Immature natural killer cell (primary cell): ENCODE results near the gene ZNF805. TPM values are rescaled to one million over a fixed set of nuclear protein-coding genes. Genes with fewer than 3 reads are reported as not detected.
"Not testable (repeated sequence)": the region's sequence is repeated elsewhere in the genome, so short reads cannot be mapped to it uniquely, and the experiment has no call there.

Experiments used
- DNase-seq, 3 donors: peaks; one replicate each; pipeline ENCODE4 v3.0.0; 2022; ENCODE audit warnings: mixed read lengths in 1 of 3
- H3K27ac Mint-ChIP-seq, 6 donors: one replicate each; pipeline ENCODE4 v1.8.0; 2020; ENCODE audit warnings: mixed read lengths in 6 of 6, mild to moderate bottlenecking in 5 of 6, inconsistent platforms in 4 of 6, moderate library complexity in 3 of 6
- H3K27me3 Mint-ChIP-seq, 3 donors: one replicate each; pipeline ENCODE4 v1.8.0; 2020 to 2021; ENCODE audit warnings: low read depth in 3 of 3, mild to moderate bottlenecking in 3 of 3, mixed read lengths in 3 of 3, moderate library complexity in 3 of 3, inconsistent platforms in 1 of 3
- H3K36me3 Mint-ChIP-seq, 3 donors: one replicate each; pipeline ENCODE4 v1.8.0; 2020; ENCODE audit warnings: mixed read lengths in 3 of 3, inconsistent platforms in 2 of 3, mild to moderate bottlenecking in 2 of 3
- H3K4me1 Mint-ChIP-seq, 2 donors: one replicate each; pipeline ENCODE4 v1.8.0; 2020; ENCODE audit warnings: inconsistent platforms in 2 of 2, mild to moderate bottlenecking in 2 of 2, mixed read lengths in 2 of 2, moderate library complexity in 1 of 2
- H3K4me3 Mint-ChIP-seq, 5 donors: one replicate each; pipeline ENCODE4 v1.8.0; 2020; ENCODE audit warnings: mild to moderate bottlenecking in 5 of 5, mixed read lengths in 5 of 5, inconsistent platforms in 3 of 5, moderate library complexity in 3 of 5
- H3K9me3 Mint-ChIP-seq, 6 donors: one replicate each; pipeline ENCODE4 v1.8.0; 2020; ENCODE audit warnings: mild to moderate bottlenecking in 6 of 6, mixed read lengths in 6 of 6, inconsistent platforms in 4 of 6, moderate library complexity in 3 of 6
- polyA plus RNA-seq, 3 donors: library from polyadenylated mRNA; unstranded; fragments of 300-500 nt; fragmentation: Illumina TruSeq; gene quantifications; one replicate each; pipeline ENCODE4 v1.2.3, GENCODE V29; 2021

Gene ZNF805
- polyA plus RNA-seq: 1 to 10 TPM; 1.9 to 3.0 (median 2.9) TPM

GRCh38 chr19:57240311-57241090, at the start of gene ZNF805:
TSS of gene ZNF805 (plus strand) at chr19:57240632. CDS start at chr19:57240892, 260 bp downstream.
- H3K36me3 Mint-ChIP-seq: peaks cover 9 to 12% (median 10%) of the 10 kb centered on the region in 3 donors
- no peaks in the 10 kb centered on the region for H3K9me3 Mint-ChIP-seq
- peak within 1 kb of the TSS; percentile 87 to 97 (median 96) for H3K27ac Mint-ChIP-seq
- H3K4me1 Mint-ChIP-seq: peaks cover 35 to 47% of the 10 kb centered on the region in 2 donors
- peak; percentile 91 to 94 (median 92) for DNase-seq
- peaks cover 2 to 6% (median 4%) of the 10 kb centered on the region in 3 donors for H3K27me3 Mint-ChIP-seq
- peak within 1 kb of the TSS; percentile 89 to 97 (median 95) for H3K4me3 Mint-ChIP-seq

DNA sequence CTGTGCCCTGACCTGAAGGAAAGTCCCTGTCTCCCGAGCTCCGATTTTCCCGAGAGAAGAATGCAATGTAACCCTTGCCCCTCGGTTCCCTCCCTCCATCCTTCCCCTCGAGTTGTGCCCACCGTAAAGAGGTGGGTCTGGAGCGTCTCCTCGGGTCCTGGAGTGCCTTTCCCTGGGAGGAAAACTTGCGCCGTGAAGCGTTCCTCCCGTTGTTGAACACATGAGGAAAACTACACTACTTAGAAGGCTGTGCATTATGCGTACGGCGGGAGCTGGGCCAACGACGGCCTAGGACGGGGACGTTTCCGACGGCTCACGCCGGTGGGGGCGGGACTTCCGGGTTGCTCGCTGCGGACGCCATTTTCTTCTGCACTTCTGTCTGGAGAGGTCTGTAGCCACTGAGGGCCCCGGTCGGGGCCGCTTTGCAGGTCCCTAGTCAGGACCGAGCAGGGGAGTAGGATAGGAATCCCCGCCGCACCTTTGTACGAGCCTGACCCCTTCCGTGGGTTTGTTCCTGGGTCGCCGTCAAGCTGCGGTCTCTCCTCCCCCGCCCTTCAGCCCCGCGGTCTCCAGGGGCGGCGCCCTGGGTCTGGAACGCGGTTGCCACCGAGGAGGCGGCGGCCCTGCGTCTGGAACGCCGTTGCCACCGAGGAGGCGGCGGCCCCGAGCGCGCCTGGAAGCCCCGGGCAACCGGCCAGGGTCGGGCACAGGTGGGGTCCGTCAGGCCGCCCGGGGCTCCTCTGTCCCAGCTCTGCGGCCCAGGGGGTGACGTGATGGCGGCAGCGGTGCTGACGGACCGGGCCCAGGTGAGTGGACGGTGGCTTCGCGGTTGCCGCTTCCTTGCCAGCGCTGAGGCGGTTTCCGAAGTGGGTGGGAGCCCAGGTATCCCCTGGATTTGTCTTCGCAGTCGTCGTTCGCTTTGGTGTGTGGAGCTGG, 49.0 kb upstream of the ZNF805 start, which contains the start of gene ZNF264:
Gene ZNF264 (plus strand): TSS at position 360 of the 936 bp plus-strand sequence. CDS start 414 bp downstream, at position 774.
- Mint-ChIP-seq H3K9me3 (peaks cover 2 to 18% (median 8%) of the 10 kb centered on the region in 6 donors), H3K36me3 (peaks cover 15 to 35% (median 33%) of the 10 kb centered on the region in 3 donors), H3K4me1 (peaks cover 34 to 48% of the 10 kb centered on the region in 2 donors), H3K4me3 (peak within 1 kb of the TSS; percentile 90 to 96 (median 94)), H3K27ac (peak within 1 kb of the TSS; percentile 91 to 97 (median 97)), H3K27me3 (peaks cover 7 to 24% (median 13%) of the 10 kb centered on the region in 3 donors)
- peak; percentile 88 to 89 (median 88) for DNase-seq

GRCh38 chr19:57192077-57192420, 48.4 kb upstream of the ZNF805 start:
- no peak for DNase-seq
- H3K27ac Mint-ChIP-seq: peak overlapping the region; percentile 87 to 97 (median 92)
- peaks cover 2 to 18% (median 8%) of the 10 kb centered on the region in 6 donors for H3K9me3 Mint-ChIP-seq
- peaks cover 21 to 41% (median 39%) of the 10 kb centered on the region in 3 donors for H3K36me3 Mint-ChIP-seq
- peaks cover 34 to 55% of the 10 kb centered on the region in 2 donors for H3K4me1 Mint-ChIP-seq
- H3K27me3 Mint-ChIP-seq: peaks cover 5 to 24% (median 12%) of the 10 kb centered on the region in 3 donors
- peak overlapping the region; percentile 90 to 96 (median 94) for H3K4me3 Mint-ChIP-seq

GRCh38 chr19:57192993-57193392, 47.4 kb upstream of the ZNF805 start:
- peak overlapping the region; percentile 90 to 96 (median 94) for H3K4me3 Mint-ChIP-seq
- H3K27me3 Mint-ChIP-seq: peaks cover 4 to 15% (median 12%) of the 10 kb centered on the region in 3 donors
- H3K4me1 Mint-ChIP-seq: peaks cover 34 to 55% of the 10 kb centered on the region in 2 donors
- peak; percentile 11 to 28 (median 24) for DNase-seq
- H3K9me3 Mint-ChIP-seq: peaks cover 0 to 18% (median 5%) of the 10 kb centered on the region in 6 donors
- H3K27ac Mint-ChIP-seq: peak overlapping the region; percentile 87 to 97 (median 92)
- H3K36me3 Mint-ChIP-seq: peaks cover 21 to 48% (median 41%) of the 10 kb centered on the region in 3 donors

DNA sequence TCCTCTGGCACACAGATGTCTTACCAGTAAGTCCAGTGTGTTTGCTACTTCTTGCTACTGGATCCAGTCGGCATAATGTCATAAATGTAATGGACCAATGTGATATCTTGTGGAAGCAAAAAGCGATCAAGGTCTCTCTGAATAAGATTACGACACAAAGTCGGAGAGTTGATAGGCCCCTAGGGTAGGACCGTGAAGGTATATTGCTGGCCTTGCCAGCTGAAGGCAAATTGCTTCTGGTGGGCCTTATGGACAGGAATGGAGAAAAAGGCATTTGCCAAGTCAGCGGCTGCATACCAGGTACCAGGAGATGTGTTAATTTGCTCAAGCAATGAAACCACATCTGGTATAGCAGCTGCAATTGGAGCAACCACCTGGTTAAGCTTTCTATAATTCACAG, 42.6 kb upstream of the ZNF805 start:
- peaks cover 33 to 56% of the 10 kb centered on the region in 2 donors for H3K4me1 Mint-ChIP-seq
- not testable (repeated sequence) for H3K9me3 Mint-ChIP-seq, DNase-seq, H3K27me3 Mint-ChIP-seq, H3K4me3 Mint-ChIP-seq, H3K27ac Mint-ChIP-seq
- H3K36me3 Mint-ChIP-seq: peaks cover 21 to 39% (median 32%) of the 10 kb centered on the region in 3 donors

- peaks cover 0 to 2% (median 0%) of the 10 kb centered on the region in 3 donors for H3K27me3 Mint-ChIP-seq
- H3K36me3 Mint-ChIP-seq: peaks cover 2 to 35% (median 7%) of the 10 kb centered on the region in 3 donors
- H3K4me3 Mint-ChIP-seq: no peak overlapping the region
- H3K9me3 Mint-ChIP-seq: no peaks in the 10 kb centered on the region
- H3K27ac Mint-ChIP-seq: no peak overlapping the region
- H3K4me1 Mint-ChIP-seq: peaks cover 32 to 45% of the 10 kb centered on the region in 2 donors
- no peak for DNase-seq
Observed at GRCh38 chr19:57202160-57202559, 38.3 kb upstream of the ZNF805 start.

- Mint-ChIP-seq H3K27ac (no peak overlapping the region), H3K4me3 (no peak overlapping the region), H3K4me1 (peaks cover 6 to 30% of the 10 kb centered on the region in 2 donors), H3K36me3 (peaks cover 30 to 43% (median 33%) of the 10 kb centered on the region in 3 donors), H3K27me3 (no peaks in the 10 kb centered on the region), H3K9me3 (no peaks in the 10 kb centered on the region)
- no peak for DNase-seq
Observed at GRCh38 chr19:57210381-57210780, 30.1 kb upstream of the ZNF805 start.

DNA sequence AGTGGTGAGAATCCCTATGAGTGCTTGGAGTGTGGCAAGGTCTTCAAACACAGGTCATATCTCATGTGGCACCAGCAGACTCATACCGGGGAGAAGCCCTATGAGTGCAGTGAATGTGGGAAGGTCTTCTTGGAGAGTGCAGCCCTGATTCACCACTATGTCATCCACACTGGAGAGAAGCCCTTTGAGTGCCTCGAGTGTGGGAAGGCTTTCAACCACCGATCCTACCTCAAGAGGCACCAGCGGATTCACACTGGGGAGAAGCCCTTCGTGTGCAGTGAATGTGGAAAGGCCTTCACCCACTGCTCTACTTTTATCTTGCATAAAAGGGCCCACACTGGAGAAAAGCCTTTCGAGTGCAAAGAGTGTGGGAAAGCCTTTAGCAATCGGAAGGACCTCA, 28.3 kb upstream of the ZNF805 start:
- H3K27ac Mint-ChIP-seq: no peak overlapping the region
- H3K27me3 Mint-ChIP-seq: no peaks in the 10 kb centered on the region
- H3K4me3 Mint-ChIP-seq: no peak overlapping the region
- peaks cover 30 to 37% (median 35%) of the 10 kb centered on the region in 3 donors for H3K36me3 Mint-ChIP-seq
- H3K4me1 Mint-ChIP-seq: peaks cover 8 to 35% of the 10 kb centered on the region in 2 donors
- DNase-seq: no peak
- H3K9me3 Mint-ChIP-seq: no peaks in the 10 kb centered on the region

GRCh38 chr19:57227502-57227901, 12.9 kb upstream of the ZNF805 start:
- Mint-ChIP-seq H3K36me3 (no peaks in the 10 kb centered on the region), H3K27ac (no peak overlapping the region), H3K9me3 (no peaks in the 10 kb centered on the region), H3K4me1 (peaks cover 0 to 1% of the 10 kb centered on the region in 2 donors), H3K27me3 (peaks cover 0 to 1% (median 0%) of the 10 kb centered on the region in 3 donors), H3K4me3 (no peak overlapping the region)
- DNase-seq: no peak

DNA sequence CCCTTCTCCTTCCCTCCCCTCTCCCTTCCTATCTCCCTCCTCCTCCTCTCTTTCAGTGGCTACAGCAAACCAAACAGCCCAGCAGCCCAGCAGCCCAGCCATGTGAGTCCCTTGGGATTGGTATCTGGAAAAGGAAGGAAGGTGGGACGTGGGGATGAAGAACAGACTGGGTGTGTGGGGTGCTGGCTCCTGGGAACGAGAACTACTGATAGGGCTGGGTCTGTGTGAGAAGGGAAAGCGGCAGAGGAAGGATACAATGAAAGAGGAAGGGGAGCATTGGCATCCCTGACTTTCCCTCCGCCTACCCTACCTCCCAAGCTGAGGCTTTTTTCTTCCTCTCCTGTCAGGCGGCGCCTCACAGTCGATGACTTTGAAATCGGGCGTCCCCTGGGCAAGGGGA, 8.7 kb upstream of the ZNF805 start:
- Mint-ChIP-seq H3K27ac (no peak overlapping the region), H3K36me3 (peaks cover 0 to 6% (median 0%) of the 10 kb centered on the region in 3 donors), H3K4me3 (no peak overlapping the region), H3K27me3 (no peaks in the 10 kb centered on the region), H3K4me1 (no peaks in the 10 kb centered on the region), H3K9me3 (no peaks in the 10 kb centered on the region)
- DNase-seq: no peak

- Mint-ChIP-seq H3K4me3 (no peak overlapping the region), H3K27me3 (peaks cover 0 to 2% (median 0%) of the 10 kb centered on the region in 3 donors), H3K27ac (no peak overlapping the region), H3K36me3 (peaks cover 0 to 7% (median 0%) of the 10 kb centered on the region in 3 donors), H3K4me1 (no peaks in the 10 kb centered on the region), H3K9me3 (no peaks in the 10 kb centered on the region)
- no peak for DNase-seq
Observed at GRCh38 chr19:57233207-57233606, 7.2 kb upstream of the ZNF805 start.

- H3K4me1 Mint-ChIP-seq: peaks cover 35 to 44% of the 10 kb centered on the region in 2 donors
- no peak for DNase-seq
- no peaks in the 10 kb centered on the region for H3K9me3 Mint-ChIP-seq
- peak overlapping the region; percentile 87 to 97 (median 96) for H3K27ac Mint-ChIP-seq
- peak overlapping the region; percentile 89 to 97 (median 95) for H3K4me3 Mint-ChIP-seq
- peaks cover 6 to 12% (median 7%) of the 10 kb centered on the region in 3 donors for H3K36me3 Mint-ChIP-seq
- peaks cover 2 to 6% (median 4%) of the 10 kb centered on the region in 3 donors for H3K27me3 Mint-ChIP-seq
Observed at GRCh38 chr19:57239982-57240310, 486 bp upstream of the ZNF805 start.

DNA sequence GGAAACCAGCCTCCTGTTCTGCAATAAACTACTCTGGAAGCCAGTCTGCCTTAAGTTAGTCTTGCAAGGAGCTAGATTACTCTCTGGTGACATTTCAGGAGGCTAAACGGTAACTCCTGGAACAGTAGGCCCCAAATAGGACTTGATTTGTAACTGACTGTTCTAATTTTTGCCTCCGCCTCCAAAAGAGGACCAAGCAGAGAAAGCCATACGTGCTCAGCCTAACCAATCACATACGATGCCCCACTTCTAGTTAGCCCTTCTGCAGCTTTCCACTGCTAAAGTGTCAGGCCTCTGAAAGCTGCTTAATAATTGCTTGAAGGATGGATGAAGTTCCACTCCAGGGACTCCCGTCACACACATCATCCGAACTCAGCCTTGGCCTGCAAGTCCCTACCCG, 744 bp downstream of the ZNF805 start:
- H3K4me3 Mint-ChIP-seq: peak overlapping the region; percentile 89 to 97 (median 95)
- H3K9me3 Mint-ChIP-seq: no peaks in the 10 kb centered on the region
- H3K4me1 Mint-ChIP-seq: peaks cover 35 to 47% of the 10 kb centered on the region in 2 donors
- peak overlapping the region; percentile 87 to 97 (median 96) for H3K27ac Mint-ChIP-seq
- peaks cover 10 to 15% (median 13%) of the 10 kb centered on the region in 3 donors for H3K36me3 Mint-ChIP-seq
- DNase-seq: no peak
- peaks cover 2 to 6% (median 4%) of the 10 kb centered on the region in 3 donors for H3K27me3 Mint-ChIP-seq
